GDM1 (cell line): ENCODE results near the gene PDCD1.
"Not testable (repeated sequence)": the region's sequence is repeated elsewhere in the genome, so short reads cannot be mapped to it uniquely, and the experiment has no call there.

Experiments
- DNase-seq: peaks from one replicate; lab custom pipeline; 2025; lab: John Stamatoyannopoulos, UW

Gene PDCD1

DNA sequence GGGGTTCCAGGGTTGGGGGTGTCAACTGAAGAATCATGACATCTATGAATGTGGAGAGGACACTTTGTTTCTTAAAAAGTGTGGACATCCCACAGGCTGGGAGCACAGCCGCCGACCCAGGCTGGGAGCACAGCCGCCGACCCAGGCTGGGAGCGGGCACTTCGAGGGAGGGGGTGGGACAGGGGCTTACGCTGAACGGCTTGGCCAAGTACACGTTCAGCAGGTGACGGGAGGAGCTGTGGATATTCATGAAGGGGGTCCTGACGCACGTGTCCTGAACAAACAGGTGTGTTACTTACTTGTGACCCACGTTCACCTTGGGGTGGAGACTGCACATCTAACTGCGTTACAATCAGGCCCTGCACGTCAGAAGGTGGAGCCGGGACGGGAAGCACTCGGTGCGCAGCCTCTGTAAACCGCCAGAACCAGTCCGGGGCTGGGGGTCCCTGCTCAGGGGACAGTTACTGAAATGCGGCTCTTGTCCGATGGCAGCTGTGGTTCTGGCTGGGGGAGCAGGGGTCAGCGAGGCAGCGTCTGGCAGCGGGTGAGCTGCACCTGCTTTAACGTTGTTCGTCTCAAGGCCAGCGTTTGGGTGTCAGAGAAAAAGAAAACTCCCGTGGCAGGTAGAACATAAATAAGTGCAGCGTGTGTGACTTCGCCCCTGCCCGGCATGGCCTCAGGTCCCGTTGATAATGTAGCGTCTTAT lies 58.3 kb downstream of the PDCD1 start:
- DNase-seq: not testable (repeated sequence)
